Measurements from ENCODE around the gene SLC39A13. TPM values are rescaled to one million over a fixed set of nuclear protein-coding genes. Genes with fewer than 3 reads are reported as not detected.

The SLC39A13 gene
- polyA plus RNA-seq, 4 donors: 7.8 to 30.9 (median 18.0) TPM

DNA sequence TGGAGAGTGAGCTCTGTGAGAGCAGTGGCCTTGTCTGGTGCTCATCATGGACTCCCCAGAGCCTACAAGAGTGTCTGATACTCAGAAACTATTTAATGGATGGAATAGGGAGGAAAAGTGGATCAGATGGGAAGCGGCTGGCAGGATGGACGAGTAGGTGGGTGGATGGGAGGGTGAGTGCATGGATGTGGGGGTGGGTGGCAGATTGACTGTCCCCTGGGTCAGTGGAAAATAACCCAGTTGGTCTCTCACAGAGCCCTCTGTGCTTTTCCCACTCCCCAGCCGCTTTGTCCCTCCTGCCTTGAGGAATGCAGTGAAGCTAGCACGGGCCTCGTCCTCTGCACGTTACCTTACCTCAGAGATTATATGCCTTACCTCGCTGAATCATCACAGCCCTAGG is 36.0 kb upstream of the SLC39A13 start:
- WGBS, 3 donors: 76 to 81% (median 77%) methylated on average over 7 of the region's 7 CpGs
- DNase-seq (no peak), FAIRE-seq (no peak)
- no peak overlapping the region for H3K27ac ChIP-seq (ENCODE audit: low read depth in 1 of 3, low read length in 2 of 3)
- no peaks in the 10 kb centered on the region for H3K9me3 ChIP-seq (ENCODE audit: control insufficient read depth in 2 of 2, insufficient read depth in 1 of 2, low read depth in 1 of 2, low read length in 1 of 2)
- no peaks in the 10 kb centered on the region for H3K4me1 ChIP-seq (ENCODE audit: control insufficient read depth in 3 of 3, insufficient read depth in 2 of 3, low read depth in 1 of 3, low read length in 2 of 3)
- no peak overlapping the region for H3K4me3 ChIP-seq (ENCODE audit: low read depth in 1 of 3, low read length in 3 of 3)
- H3K27me3 ChIP-seq (ENCODE audit: control insufficient read depth in 3 of 3, insufficient read depth in 3 of 3, low read length in 3 of 3): no peaks in the 10 kb centered on the region
- H3K36me3 ChIP-seq (ENCODE audit: control insufficient read depth in 3 of 3, insufficient read depth in 2 of 3, low read depth in 1 of 3, low read length in 3 of 3): no peaks in the 10 kb centered on the region

DNA sequence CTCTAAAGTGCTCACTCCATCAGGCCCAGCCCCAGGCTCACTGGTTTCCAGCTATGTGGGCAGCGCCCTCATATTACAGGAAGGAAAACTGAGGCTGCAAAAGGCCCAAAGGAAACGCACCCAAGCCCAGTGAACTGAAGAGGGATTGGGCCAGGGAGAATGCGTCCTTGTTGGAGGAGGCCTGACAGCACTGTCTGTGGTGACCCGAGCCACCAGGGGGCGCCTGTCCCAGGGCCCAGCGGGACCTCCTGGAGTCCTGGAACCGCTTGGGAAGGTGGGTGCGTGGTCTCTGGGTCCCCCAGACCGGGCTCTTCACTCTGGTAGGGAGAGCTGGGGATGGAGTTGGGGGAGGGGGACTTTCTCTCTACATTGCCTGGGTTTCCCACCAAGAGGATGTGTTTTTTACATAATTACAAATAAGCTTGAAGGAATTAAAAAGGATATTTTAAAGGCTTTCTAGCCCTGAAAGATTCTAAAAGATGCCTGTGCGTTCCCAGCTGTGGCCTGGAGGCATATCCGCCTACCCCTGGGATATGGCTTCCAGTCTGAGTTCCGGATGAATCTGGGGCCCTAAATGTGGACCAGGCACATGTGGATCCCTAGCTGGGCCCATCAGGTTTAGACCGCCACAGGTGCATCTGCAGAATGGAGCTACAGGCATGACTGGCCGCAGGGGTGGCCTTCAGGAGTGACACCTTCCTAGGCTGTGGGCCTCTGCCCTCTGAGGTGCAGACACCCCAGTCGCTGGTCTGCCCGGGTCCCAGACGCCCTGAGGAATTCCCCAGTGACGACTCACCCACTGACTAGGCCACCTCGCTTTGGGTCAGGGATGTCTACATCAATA is 34.3 kb upstream of the SLC39A13 start:
- no peak overlapping the region for H3K27ac ChIP-seq (ENCODE audit: low read depth in 1 of 3, low read length in 2 of 3)
- DNase-seq (peak; percentile 71 to 82), FAIRE-seq (no peak)
- no peak overlapping the region for H3K4me3 ChIP-seq (ENCODE audit: low read depth in 1 of 3, low read length in 3 of 3)
- no peaks in the 10 kb centered on the region for H3K36me3 ChIP-seq (ENCODE audit: control insufficient read depth in 3 of 3, insufficient read depth in 2 of 3, low read depth in 1 of 3, low read length in 3 of 3)
- H3K9me3 ChIP-seq (ENCODE audit: control insufficient read depth in 2 of 2, insufficient read depth in 1 of 2, low read depth in 1 of 2, low read length in 1 of 2): no peaks in the 10 kb centered on the region
- H3K27me3 ChIP-seq (ENCODE audit: control insufficient read depth in 3 of 3, insufficient read depth in 3 of 3, low read length in 3 of 3): no peaks in the 10 kb centered on the region
- 37 to 41% (median 40%) methylated on average over 19 of the region's 19 CpGs for WGBS, 3 donors
- H3K4me1 ChIP-seq (ENCODE audit: control insufficient read depth in 3 of 3, insufficient read depth in 2 of 3, low read depth in 1 of 3, low read length in 2 of 3): no peaks in the 10 kb centered on the region

DNA sequence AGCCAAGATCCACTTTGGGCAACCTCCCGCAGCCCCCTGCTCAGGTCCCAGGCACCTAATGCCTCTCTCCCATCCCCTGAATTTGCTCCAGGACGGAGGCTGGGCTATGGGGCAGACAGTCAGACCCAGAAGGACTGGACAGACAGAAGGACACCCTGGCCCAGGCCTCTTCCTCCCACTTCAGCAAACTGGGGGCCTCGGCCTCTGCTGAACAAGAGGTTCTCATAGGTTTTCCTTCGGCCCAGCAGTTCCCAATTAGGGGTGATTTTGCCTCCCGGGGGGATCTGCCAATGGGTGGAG is 33.7 kb upstream of the SLC39A13 start:
- H3K4me1 ChIP-seq (ENCODE audit: control insufficient read depth in 3 of 3, insufficient read depth in 2 of 3, low read depth in 1 of 3, low read length in 2 of 3): no peaks in the 10 kb centered on the region
- DNase-seq: no peak
- FAIRE-seq: no peak
- H3K27me3 ChIP-seq (ENCODE audit: control insufficient read depth in 3 of 3, insufficient read depth in 3 of 3, low read length in 3 of 3): no peaks in the 10 kb centered on the region
- H3K27ac ChIP-seq (ENCODE audit: low read depth in 1 of 3, low read length in 2 of 3): no peak overlapping the region
- H3K9me3 ChIP-seq (ENCODE audit: control insufficient read depth in 2 of 2, insufficient read depth in 1 of 2, low read depth in 1 of 2, low read length in 1 of 2): no peaks in the 10 kb centered on the region
- no peaks in the 10 kb centered on the region for H3K36me3 ChIP-seq (ENCODE audit: control insufficient read depth in 3 of 3, insufficient read depth in 2 of 3, low read depth in 1 of 3, low read length in 3 of 3)
- no peak overlapping the region for H3K4me3 ChIP-seq (ENCODE audit: low read depth in 1 of 3, low read length in 3 of 3)
- WGBS, 3 donors: 67 to 88% (median 84%) methylated on average over 5 of the region's 5 CpGs

DNA sequence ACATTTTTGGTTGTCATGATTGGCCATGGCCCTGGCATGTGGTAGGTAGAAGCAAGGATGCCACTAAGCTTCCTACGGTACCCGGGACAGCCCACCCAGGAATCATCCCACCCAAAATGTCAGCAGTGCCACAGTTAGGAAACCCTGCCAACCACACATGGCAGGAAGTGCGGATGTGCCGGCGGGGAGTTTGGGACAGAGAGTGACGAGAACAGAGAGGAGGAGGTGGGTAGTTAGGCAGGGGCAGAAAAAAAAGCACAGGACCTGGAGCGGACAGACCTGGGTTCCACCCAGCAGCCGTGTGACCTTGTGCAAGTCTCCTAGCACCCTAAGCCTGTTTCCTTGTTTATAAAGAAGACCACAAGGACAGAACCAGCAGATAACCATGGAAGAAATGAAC is 33.4 kb upstream of the SLC39A13 start:
- Histone ChIP-seq H3K4me1 (ENCODE audit: control insufficient read depth in 3 of 3, insufficient read depth in 2 of 3, low read depth in 1 of 3, low read length in 2 of 3) (no peaks in the 10 kb centered on the region), H3K4me3 (ENCODE audit: low read depth in 1 of 3, low read length in 3 of 3) (no peak overlapping the region), H3K36me3 (ENCODE audit: control insufficient read depth in 3 of 3, insufficient read depth in 2 of 3, low read depth in 1 of 3, low read length in 3 of 3) (no peaks in the 10 kb centered on the region), H3K27me3 (ENCODE audit: control insufficient read depth in 3 of 3, insufficient read depth in 3 of 3, low read length in 3 of 3) (no peaks in the 10 kb centered on the region), H3K27ac (ENCODE audit: low read depth in 1 of 3, low read length in 2 of 3) (no peak overlapping the region), H3K9me3 (ENCODE audit: control insufficient read depth in 2 of 2, insufficient read depth in 1 of 2, low read depth in 1 of 2, low read length in 1 of 2) (no peaks in the 10 kb centered on the region)
- no peak for DNase-seq
- WGBS, 3 donors: 79 to 87% (median 84%) methylated on average over 8 of the region's 8 CpGs
- no peak for FAIRE-seq

DNA sequence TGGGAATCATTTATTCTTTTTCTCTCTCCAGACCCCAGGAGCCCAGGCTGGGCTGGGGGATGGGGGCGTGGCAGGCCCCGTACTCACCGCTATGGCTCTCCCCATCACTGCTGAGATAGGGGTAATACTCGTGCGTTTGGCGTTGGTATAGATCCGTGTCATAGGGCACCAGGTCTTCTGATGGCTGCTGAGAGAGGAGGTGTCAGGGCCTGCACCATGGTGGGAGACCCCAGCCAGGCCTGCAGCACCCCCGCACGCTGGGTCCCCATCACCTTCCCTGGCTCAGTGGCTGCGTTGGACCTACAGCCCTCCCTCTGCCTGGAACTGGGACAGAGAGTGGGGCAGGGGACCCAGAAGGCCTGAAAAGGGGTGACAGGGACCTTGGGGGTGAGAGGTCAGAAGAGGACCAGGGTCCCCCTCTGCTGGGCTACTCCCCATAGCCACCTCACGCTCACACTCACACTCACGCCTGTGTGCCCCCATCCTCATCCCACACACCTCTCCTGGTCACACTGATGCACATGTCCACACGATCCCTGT is 32.8 kb upstream of the SLC39A13 start:
- no peak for DNase-seq
- Histone ChIP-seq H3K4me3 (ENCODE audit: low read depth in 1 of 3, low read length in 3 of 3) (no peak overlapping the region), H3K27ac (ENCODE audit: low read depth in 1 of 3, low read length in 2 of 3) (no peak overlapping the region), H3K4me1 (ENCODE audit: control insufficient read depth in 3 of 3, insufficient read depth in 2 of 3, low read depth in 1 of 3, low read length in 2 of 3) (no peaks in the 10 kb centered on the region), H3K27me3 (ENCODE audit: control insufficient read depth in 3 of 3, insufficient read depth in 3 of 3, low read length in 3 of 3) (no peaks in the 10 kb centered on the region), H3K9me3 (ENCODE audit: control insufficient read depth in 2 of 2, insufficient read depth in 1 of 2, low read depth in 1 of 2, low read length in 1 of 2) (no peaks in the 10 kb centered on the region), H3K36me3 (ENCODE audit: control insufficient read depth in 3 of 3, insufficient read depth in 2 of 3, low read depth in 1 of 3, low read length in 3 of 3) (no peaks in the 10 kb centered on the region)
- 84 to 90% (median 89%) methylated on average over 11 to 13 of the region's 13 CpGs for WGBS, 3 donors
- FAIRE-seq: no peak

DNA sequence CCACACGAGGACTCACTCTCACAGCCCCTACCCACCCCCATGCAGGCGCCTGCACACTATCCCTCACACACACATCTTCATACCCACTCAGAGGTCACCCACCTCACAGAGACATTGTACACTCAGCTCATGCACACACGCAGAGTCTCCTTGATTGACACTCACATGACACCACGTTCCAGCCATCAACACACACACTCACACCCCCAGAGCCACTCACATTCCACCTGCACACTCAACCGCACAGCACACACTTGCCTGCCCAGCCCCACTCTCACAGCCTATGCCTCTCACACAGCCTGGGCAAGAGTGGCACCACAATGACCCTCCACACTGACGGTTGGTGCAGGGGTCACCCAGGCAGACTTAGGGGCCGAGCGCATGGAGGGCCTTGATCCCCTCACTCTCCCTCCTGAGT is 32.3 kb upstream of the SLC39A13 start:
- H3K27me3 ChIP-seq (ENCODE audit: control insufficient read depth in 3 of 3, insufficient read depth in 3 of 3, low read length in 3 of 3): no peaks in the 10 kb centered on the region
- no peak overlapping the region for H3K4me3 ChIP-seq (ENCODE audit: low read depth in 1 of 3, low read length in 3 of 3)
- no peak for FAIRE-seq
- H3K4me1 ChIP-seq (ENCODE audit: control insufficient read depth in 3 of 3, insufficient read depth in 2 of 3, low read depth in 1 of 3, low read length in 2 of 3): no peaks in the 10 kb centered on the region
- no peaks in the 10 kb centered on the region for H3K9me3 ChIP-seq (ENCODE audit: control insufficient read depth in 2 of 2, insufficient read depth in 1 of 2, low read depth in 1 of 2, low read length in 1 of 2)
- 78 to 86% (median 84%) methylated on average over 8 of the region's 8 CpGs for WGBS, 3 donors
- DNase-seq: no peak
- no peak overlapping the region for H3K27ac ChIP-seq (ENCODE audit: low read depth in 1 of 3, low read length in 2 of 3)
- no peaks in the 10 kb centered on the region for H3K36me3 ChIP-seq (ENCODE audit: control insufficient read depth in 3 of 3, insufficient read depth in 2 of 3, low read depth in 1 of 3, low read length in 3 of 3)

DNA sequence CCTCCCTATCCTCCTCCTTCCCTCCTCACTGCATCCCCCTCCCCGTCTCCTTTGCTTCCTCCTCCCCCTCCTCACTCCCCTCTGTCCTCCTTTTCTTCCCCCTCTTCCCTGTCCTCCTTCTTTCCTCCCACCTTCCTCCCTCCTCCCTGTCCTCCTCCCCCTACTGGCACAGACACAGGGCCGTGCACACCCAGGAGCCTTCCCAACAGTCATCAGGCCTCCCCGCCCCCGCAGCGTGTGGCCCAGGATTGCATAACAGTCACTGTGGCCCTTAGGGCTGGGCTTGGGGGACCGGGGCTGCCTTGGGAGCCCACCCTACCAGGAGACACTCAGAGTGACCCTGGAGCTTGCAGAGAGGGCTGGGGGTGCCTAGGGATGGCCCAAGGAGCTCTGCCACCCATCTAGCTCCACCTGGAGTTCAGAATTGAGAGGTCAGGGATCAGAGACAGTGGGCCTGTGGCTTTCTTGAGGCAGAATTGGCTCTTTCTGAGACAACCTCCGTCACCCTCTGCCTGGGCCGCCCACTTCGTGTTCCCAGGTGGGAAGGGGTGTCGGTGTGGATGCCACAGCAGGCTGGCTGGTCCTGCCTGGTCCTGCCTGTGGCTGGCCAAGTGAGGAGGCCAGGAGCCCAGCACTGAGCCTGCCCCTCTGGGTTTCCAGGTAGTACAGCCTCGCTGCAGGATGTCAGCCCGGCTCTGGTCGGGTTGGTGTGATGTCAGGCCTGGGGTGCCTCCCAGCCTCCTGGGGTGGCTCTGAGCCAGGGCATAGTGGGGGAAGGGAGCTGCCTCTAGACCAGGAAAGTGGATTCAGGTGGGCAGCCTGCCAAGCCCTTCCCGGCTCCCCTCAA is 31.6 kb upstream of the SLC39A13 start:
- WGBS, 3 donors: 42 to 57% (median 57%) methylated on average over 11 to 14 of the region's 14 CpGs
- no peak for DNase-seq
- Histone ChIP-seq H3K4me3 (ENCODE audit: low read depth in 1 of 3, low read length in 3 of 3) (peak overlapping the region in 2 of 3 donors; percentile 3 to 11), H3K27me3 (ENCODE audit: control insufficient read depth in 3 of 3, insufficient read depth in 3 of 3, low read length in 3 of 3) (no peaks in the 10 kb centered on the region), H3K36me3 (ENCODE audit: control insufficient read depth in 3 of 3, insufficient read depth in 2 of 3, low read depth in 1 of 3, low read length in 3 of 3) (no peaks in the 10 kb centered on the region), H3K9me3 (ENCODE audit: control insufficient read depth in 2 of 2, insufficient read depth in 1 of 2, low read depth in 1 of 2, low read length in 1 of 2) (no peaks in the 10 kb centered on the region), H3K4me1 (ENCODE audit: control insufficient read depth in 3 of 3, insufficient read depth in 2 of 3, low read depth in 1 of 3, low read length in 2 of 3) (no peaks in the 10 kb centered on the region), H3K27ac (ENCODE audit: low read depth in 1 of 3, low read length in 2 of 3) (peak overlapping the region in 1 of 3 donors; percentile 82)
- FAIRE-seq: no peak

DNA sequence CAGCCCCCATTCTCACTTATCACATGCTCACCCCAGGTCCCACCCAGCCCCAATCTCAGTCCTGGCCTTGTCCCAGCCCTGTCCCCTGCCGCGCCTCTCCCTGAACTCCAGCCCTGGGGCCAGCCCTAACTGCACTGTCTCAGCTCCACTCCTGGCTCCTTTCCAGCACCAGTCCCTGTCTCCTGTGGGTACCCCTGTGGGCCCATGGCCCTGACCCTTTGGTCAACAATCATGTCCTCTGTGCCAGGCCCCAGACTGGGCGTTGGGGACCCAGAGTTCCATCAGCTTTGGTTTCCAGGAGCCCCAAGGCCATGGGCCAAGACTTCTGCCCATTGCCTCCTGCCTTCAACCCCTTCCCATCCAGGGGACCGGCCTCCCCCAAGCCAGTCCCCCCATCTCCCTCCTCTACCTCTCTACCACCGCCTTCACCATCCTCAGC is 30.8 kb upstream of the SLC39A13 start:
- H3K9me3 ChIP-seq (ENCODE audit: control insufficient read depth in 2 of 2, insufficient read depth in 1 of 2, low read depth in 1 of 2, low read length in 1 of 2): no peaks in the 10 kb centered on the region
- no peaks in the 10 kb centered on the region for H3K4me1 ChIP-seq (ENCODE audit: control insufficient read depth in 3 of 3, insufficient read depth in 2 of 3, low read depth in 1 of 3, low read length in 2 of 3)
- H3K36me3 ChIP-seq (ENCODE audit: control insufficient read depth in 3 of 3, insufficient read depth in 2 of 3, low read depth in 1 of 3, low read length in 3 of 3): no peaks in the 10 kb centered on the region
- DNase-seq: no peak
- H3K27ac ChIP-seq (ENCODE audit: low read depth in 1 of 3, low read length in 2 of 3): peak overlapping the region in 1 of 3 donors; percentile 82
- FAIRE-seq: no peak
- WGBS, 3 donors: 62 to 73% (median 68%) methylated on average over 5 of the region's 5 CpGs
- H3K27me3 ChIP-seq (ENCODE audit: control insufficient read depth in 3 of 3, insufficient read depth in 3 of 3, low read length in 3 of 3): no peaks in the 10 kb centered on the region
- peak overlapping the region in 2 of 3 donors; percentile 9 to 19 for H3K4me3 ChIP-seq (ENCODE audit: low read depth in 1 of 3, low read length in 3 of 3)

Data from small intestine (tissue), 7 donors.